ENCODE results near the gene ITPRID1. TPM values are rescaled to one million over a fixed set of nuclear protein-coding genes. Genes with fewer than 3 reads are reported as not detected.
"Not testable (repeated sequence)": the region's sequence is repeated elsewhere in the genome, so short reads cannot be mapped to it uniquely, and the experiment has no call there.

The ITPRID1 gene
- total RNA-seq, 2 donors from 2014 or later = not detected

- ATAC-seq (no peak), DNase-seq (no peak)
- intact Hi-C loops (cut with DNase I) = no loop called here
Observed at GRCh38 chr7:31508823-31509222, 5.1 kb upstream of the ITPRID1 start.

GRCh38 chr7:31512166-31512565 lies 1.7 kb upstream of the ITPRID1 start:
- ATAC-seq = no peak
- intact Hi-C loops (cut with DNase I) = no loop called here

GRCh38 chr7:31516680-31517502 lies 3.0 kb downstream of the ITPRID1 start:
- ATAC-seq = no peak
- intact Hi-C loops (cut with DNase I) = no loop called here
- no peak for DNase-seq

More at GRCh38 chr7:31512166-31512565, 1.7 kb upstream of the ITPRID1 start:
- no peak for DNase-seq

- intact Hi-C loops (cut with DNase I) = no loop called here
- no peak for DNase-seq
Observed at GRCh38 chr7:31517513-31517912, 3.6 kb downstream of the ITPRID1 start.

GRCh38 chr7:31518766-31519165 lies 4.9 kb downstream of the ITPRID1 start:
- intact Hi-C loops (cut with DNase I) = no loop called here

More at GRCh38 chr7:31517513-31517912, 3.6 kb downstream of the ITPRID1 start:
- ATAC-seq = no peak

GRCh38 chr7:31521336-31522010 lies 7.6 kb downstream of the ITPRID1 start:
- intact Hi-C loops (cut with DNase I) = no loop called here
- DNase-seq (no peak), ATAC-seq (no peak)

More at GRCh38 chr7:31518766-31519165, 4.9 kb downstream of the ITPRID1 start:
- ATAC-seq (no peak), DNase-seq (no peak)

- intact Hi-C loops (cut with DNase I) = no loop called here
Observed at GRCh38 chr7:31526864-31527263, 13.0 kb downstream of the ITPRID1 start.

GRCh38 chr7:31529103-31529502 lies 15.2 kb downstream of the ITPRID1 start:
- intact Hi-C loops (cut with DNase I) = no loop called here
- DNase-seq = no peak
- ATAC-seq = no peak

More at GRCh38 chr7:31526864-31527263, 13.0 kb downstream of the ITPRID1 start:
- ATAC-seq = no peak
- no peak for DNase-seq

- ATAC-seq; intact Hi-C loops (cut with DNase I): not testable (repeated sequence)
Observed at GRCh38 chr7:31540651-31541185, 26.8 kb downstream of the ITPRID1 start.

GRCh38 chr7:31545549-31545948 lies 31.7 kb downstream of the ITPRID1 start:
- no peak for DNase-seq
- ATAC-seq = no peak
- intact Hi-C loops (cut with DNase I) = no loop called here

More at GRCh38 chr7:31540651-31541185, 26.8 kb downstream of the ITPRID1 start:
- DNase-seq = not testable (repeated sequence)

- DNase-seq = no peak
- ATAC-seq = no peak
- intact Hi-C loops (cut with DNase I) = no loop called here
Observed at GRCh38 chr7:31549611-31550010, 35.7 kb downstream of the ITPRID1 start.

GRCh38 chr7:31550432-31550831 lies 36.5 kb downstream of the ITPRID1 start:
- peak; percentile 51 to 77 for ATAC-seq
- DNase-seq = no peak
- intact Hi-C loops (cut with DNase I) = no loop called here

GRCh38 chr7:31553661-31554081 lies 39.8 kb downstream of the ITPRID1 start:
- DNase-seq = no peak
- intact Hi-C loops (cut with DNase I) = no loop called here
- no peak for ATAC-seq

- DNase-seq (no peak), ATAC-seq (no peak)
- intact Hi-C loops (cut with DNase I) = no loop called here
Observed at GRCh38 chr7:31562002-31562401, 48.1 kb downstream of the ITPRID1 start.

- intact Hi-C loops (cut with DNase I) = no loop called here
- DNase-seq (no peak), ATAC-seq (no peak)
Observed at GRCh38 chr7:31563522-31563921, 49.6 kb downstream of the ITPRID1 start.

- intact Hi-C loops (cut with DNase I) = no loop called here
- no peak for ATAC-seq
- no peak for DNase-seq
Observed at GRCh38 chr7:31563951-31564350, 50.1 kb downstream of the ITPRID1 start.

GRCh38 chr7:31564661-31565060 lies 50.8 kb downstream of the ITPRID1 start:
- ATAC-seq (no peak), DNase-seq (no peak)
- intact Hi-C loops (cut with DNase I) = no loop called here

GRCh38 chr7:31569528-31569927 lies 55.6 kb downstream of the ITPRID1 start:
- DNase-seq (no peak), ATAC-seq (no peak)
- intact Hi-C loops (cut with DNase I) = no loop called here

- intact Hi-C loops (cut with DNase I) = no loop called here
- no peak for DNase-seq
- ATAC-seq = no peak
Observed at GRCh38 chr7:31583526-31583925, 69.6 kb downstream of the ITPRID1 start.

GRCh38 chr7:31583942-31584341 lies 70.1 kb downstream of the ITPRID1 start:
- no peak for ATAC-seq
- DNase-seq = no peak

More at GRCh38 chr7:31583942-31584341, 70.1 kb downstream of the ITPRID1 start:
- intact Hi-C loops (cut with DNase I) = no loop called here

All from left cardiac atrium (tissue), 4 donors.